OCI-LY7 (cell line): ENCODE data around the gene ADGRG3. TPM values are rescaled to one million over a fixed set of nuclear protein-coding genes. Genes with fewer than 3 reads are reported as not detected.
A peak's percentile ranks its signal among the peaks of the same experiment; 100 is the strongest.

ENCODE experiments used
- BruUV-seq: library from RNA; stranded (reverse); fragments of 400-500 nt; replicated peaks from 2 replicates; lab custom pipeline; 2021; lab: Mats Ljungman, UMichigan
- CTCF ChIA-PET: fragments of 300-600 bp; sonication (Branson Sonifier 250); formaldehyde crosslinking; loops from one replicate; lab custom pipeline; 2022; ENCODE audit warnings: antibody characterized with exemption; ENCODE audit not compliant: unreplicated experiment; lab: Charles Lee
- POLR2A ChIA-PET: fragments of 300-600 bp; sonication (Branson Sonifier 250); formaldehyde crosslinking; loops from one replicate; lab custom pipeline; 2022; ENCODE audit warnings: antibody characterized with exemption; lab: Charles Lee
- DNase-seq: peaks from one replicate; pipeline ENCODE4 v3.0.0-alpha.2; 2015; ENCODE audit warnings: low spot score
- H2AFZ ChIP-seq: fragments of 200-600 bp; sonication (generic), shearing (Covaris generic); 2 replicates; pipeline ENCODE4 v1.6.1; 2014; ENCODE audit warnings: mild to moderate bottlenecking, antibody characterized with exemption, low read length, moderate library complexity
- H3K27ac ChIP-seq: fragments of 200-600 bp; sonication (generic); 2 replicates; pipeline ENCODE4 v1.5.1; 2014; ENCODE audit warnings: mixed run types, low read depth, mild to moderate bottlenecking, moderate library complexity, low read length, inconsistent platforms; ENCODE audit not compliant: poor library complexity, severe bottlenecking
- H3K36me3 ChIP-seq: fragments of 200-600 bp; sonication (generic); 2 replicates; pipeline ENCODE4 v1.6.1; 2014; ENCODE audit warnings: mild to moderate bottlenecking, antibody characterized with exemption, low read length, moderate library complexity, mixed read lengths; ENCODE audit not compliant: insufficient read depth
- H3K4me1 ChIP-seq: fragments of 200-600 bp; sonication (generic); 2 replicates; pipeline ENCODE4 v1.5.1; 2014; ENCODE audit warnings: mild to moderate bottlenecking, low read length; ENCODE audit not compliant: insufficient read depth, poor library complexity, severe bottlenecking
- H3K4me2 ChIP-seq: fragments of 200-600 bp; sonication (generic); 2 replicates; pipeline ENCODE4 v1.6.1; 2014; ENCODE audit warnings: mild to moderate bottlenecking, low read length
- H3K4me3 ChIP-seq: fragments of 200-600 bp; sonication (generic); 2 replicates; pipeline ENCODE4 v1.5.1; 2014; ENCODE audit warnings: mild to moderate bottlenecking, low read depth, low read length; ENCODE audit not compliant: poor library complexity, severe bottlenecking
- H3K79me2 ChIP-seq: fragments of 200-600 bp; sonication (generic); 2 replicates; pipeline ENCODE4 v1.6.1; 2016; ENCODE audit warnings: low read depth, mild to moderate bottlenecking, low read length, moderate library complexity, mixed read lengths; ENCODE audit not compliant: insufficient read depth
- H3K9me2 ChIP-seq: fragments of 200-600 bp; sonication (generic); 2 replicates; pipeline ENCODE4 v1.6.1; 2016; ENCODE audit warnings: mild to moderate bottlenecking, low read length, mixed read lengths; ENCODE audit not compliant: insufficient read depth
- H3K9me3 ChIP-seq: fragments of 200-600 bp; sonication (generic); 2 replicates; pipeline ENCODE4 v1.6.1; 2014; ENCODE audit warnings: mild to moderate bottlenecking, mixed run types, low read length, mixed read lengths
- H4K20me1 ChIP-seq: fragments of 200-600 bp; sonication (generic); 2 replicates; pipeline ENCODE4 v1.6.1; 2014; ENCODE audit warnings: mild to moderate bottlenecking, antibody characterized with exemption, low read length, moderate library complexity, mixed read lengths; ENCODE audit not compliant: insufficient read depth
- EZH2phosphoT487 ChIP-seq: fragments of 200-600 bp; sonication (generic); IDR thresholded peaks from 2 replicates; pipeline ENCODE4 v1.6.1; 2018; ENCODE audit warnings: low read depth, borderline replicate concordance, mild to moderate bottlenecking, mixed run types, antibody characterized with exemption, low read length, moderate library complexity, mixed read lengths
- intact Hi-C: fragments of 100-400 bp; cut with micrococcal nuclease; formaldehyde crosslinking; loops from one replicate; pipeline ENCODE4 v1.10.0; 2022; ENCODE audit not compliant: unreplicated experiment
- total RNA-seq, 2 experiments: library from RNA; depleted of rRNA in 1 of 2; stranded (reverse); fragments of >200 nt in 1 of 2; shearing (Covaris generic) in 1 of 2; gene quantifications; 2 replicates each; pipeline ENCODE4 v1.2.3, GENCODE V29; 2014 to 2022
- TF ChIP-seq, protein P1 (sequence below): fragments of 200-600 bp; sonication (generic); conservative IDR thresholded peaks from 2 replicates; pipeline ENCODE4 v1.5.1; 2014; ENCODE audit warnings: mild to moderate bottlenecking, antibody characterized with exemption, low read length, moderate library complexity, mixed read lengths

ADGRG3 gene
- total RNA-seq, 2 experiments from 2014 or later = not detected

DNA sequence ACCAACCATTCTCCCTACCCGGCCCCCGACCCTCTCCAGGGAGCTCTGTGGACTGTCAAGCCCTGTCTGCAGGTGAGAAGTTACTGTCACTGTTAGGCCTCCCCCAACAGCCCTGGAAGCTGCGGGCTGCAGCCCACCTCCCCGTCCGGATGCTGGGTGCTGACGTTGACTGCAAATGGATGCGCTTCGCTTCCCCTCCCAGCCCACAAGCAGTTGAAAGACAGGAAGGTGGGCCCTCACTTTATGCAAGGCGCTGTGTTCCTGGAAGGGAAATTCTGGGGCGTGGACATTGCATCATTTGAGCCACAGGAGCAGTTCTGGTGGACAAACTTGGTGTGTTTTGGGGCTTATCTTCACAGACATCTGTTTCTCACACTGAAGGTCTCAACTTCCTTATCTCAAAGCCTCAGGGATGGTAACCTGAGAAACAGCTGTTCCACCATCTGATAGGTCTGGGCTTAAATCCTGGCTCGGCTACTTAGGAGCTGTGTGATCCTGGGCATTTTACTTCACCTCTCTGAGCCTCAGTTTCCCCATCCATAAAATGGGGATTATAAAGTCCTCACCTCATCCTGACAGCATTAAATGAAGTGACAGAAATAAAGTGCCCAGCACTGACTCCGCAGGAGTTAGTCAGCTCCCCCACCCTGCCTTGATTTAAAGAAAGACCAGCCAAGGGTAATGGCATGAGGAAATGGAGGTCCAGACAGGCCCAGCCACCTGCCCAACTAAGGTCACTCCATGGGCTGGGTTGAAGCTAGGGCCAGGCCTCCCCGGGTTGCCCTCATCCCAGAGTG, 21.9 kb downstream of the ADGRG3 start:
- H3K4me3 ChIP-seq = no peak overlapping the region
- H3K4me2 ChIP-seq = 0 out of 2 replicates have a peak overlapping the region, but pooled peaks have one; percentile 5
- peak; percentile 62 for DNase-seq
- intact Hi-C loops = no loop called here
- no peak overlapping the region for H2AFZ ChIP-seq
- no peak overlapping the region for H3K27ac ChIP-seq
- no TSS peak for BruUV-seq
- H4K20me1 ChIP-seq = no peaks in the 10 kb centered on the region
- H3K4me1 ChIP-seq = peaks cover 16% of the 10 kb centered on the region
- TF ChIP-seq, protein P1, sequence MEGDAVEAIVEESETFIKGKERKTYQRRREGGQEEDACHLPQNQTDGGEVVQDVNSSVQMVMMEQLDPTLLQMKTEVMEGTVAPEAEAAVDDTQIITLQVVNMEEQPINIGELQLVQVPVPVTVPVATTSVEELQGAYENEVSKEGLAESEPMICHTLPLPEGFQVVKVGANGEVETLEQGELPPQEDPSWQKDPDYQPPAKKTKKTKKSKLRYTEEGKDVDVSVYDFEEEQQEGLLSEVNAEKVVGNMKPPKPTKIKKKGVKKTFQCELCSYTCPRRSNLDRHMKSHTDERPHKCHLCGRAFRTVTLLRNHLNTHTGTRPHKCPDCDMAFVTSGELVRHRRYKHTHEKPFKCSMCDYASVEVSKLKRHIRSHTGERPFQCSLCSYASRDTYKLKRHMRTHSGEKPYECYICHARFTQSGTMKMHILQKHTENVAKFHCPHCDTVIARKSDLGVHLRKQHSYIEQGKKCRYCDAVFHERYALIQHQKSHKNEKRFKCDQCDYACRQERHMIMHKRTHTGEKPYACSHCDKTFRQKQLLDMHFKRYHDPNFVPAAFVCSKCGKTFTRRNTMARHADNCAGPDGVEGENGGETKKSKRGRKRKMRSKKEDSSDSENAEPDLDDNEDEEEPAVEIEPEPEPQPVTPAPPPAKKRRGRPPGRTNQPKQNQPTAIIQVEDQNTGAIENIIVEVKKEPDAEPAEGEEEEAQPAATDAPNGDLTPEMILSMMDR = no peak
- TF ChIP-seq EZH2phosphoT487 = no peak
- H3K9me2 ChIP-seq = no peaks in the 10 kb centered on the region
- POLR2A ChIA-PET = interaction anchor here (0.6 to 1.4 kb wide), 3 partner anchors 9 to 137 kb away, joined by 3 read pairs; no protein-coding TSS in a partner anchor
- CTCF ChIA-PET = interaction anchor here (0.7 to 1.0 kb wide), 2 partner anchors 9 to 69 kb away, joined by 3 read pairs; no protein-coding TSS in a partner anchor
- no peaks in the 10 kb centered on the region for H3K79me2 ChIP-seq
- H3K9me3 ChIP-seq = no peaks in the 10 kb centered on the region
- no peaks in the 10 kb centered on the region for H3K36me3 ChIP-seq

DNA sequence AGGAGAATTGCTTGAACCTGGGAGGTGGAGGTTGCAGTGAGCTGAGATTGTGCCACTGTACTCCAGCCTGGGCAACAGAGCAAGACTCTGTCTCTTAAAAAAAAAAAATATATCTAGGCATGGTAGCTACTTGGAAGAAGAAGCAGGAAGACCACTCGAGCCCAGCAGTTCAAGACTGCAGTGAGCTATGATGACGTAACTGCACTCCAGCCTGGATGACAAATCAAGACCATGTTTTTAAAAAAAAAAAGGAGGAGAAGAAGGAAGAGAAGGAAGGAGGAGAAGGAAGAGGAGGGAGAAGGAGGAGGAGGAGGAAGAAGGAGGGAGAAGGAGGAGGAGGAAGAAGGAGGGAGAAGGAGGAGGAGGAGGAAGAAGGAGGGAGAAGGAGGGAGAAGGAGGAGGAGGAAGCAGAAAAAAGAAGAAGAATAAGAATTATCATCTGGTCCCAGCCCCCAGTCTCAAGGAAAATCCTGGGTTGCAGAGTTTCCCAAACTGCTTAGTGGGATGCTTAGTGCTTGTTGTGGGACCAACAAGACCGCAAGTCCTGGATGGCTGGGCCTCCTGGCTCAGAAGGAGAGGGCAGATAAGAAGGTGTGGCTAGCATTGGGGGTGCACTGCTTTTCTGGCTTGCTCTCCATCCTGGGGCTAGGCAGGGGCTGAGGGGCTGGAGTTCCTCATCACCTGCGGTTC, 22.8 kb downstream of the ADGRG3 start:
- no peak overlapping the region for H3K4me3 ChIP-seq
- no peaks in the 10 kb centered on the region for H3K36me3 ChIP-seq
- H3K4me2 ChIP-seq = no peak overlapping the region
- H4K20me1 ChIP-seq = no peaks in the 10 kb centered on the region
- POLR2A ChIA-PET = no interaction called here
- no peaks in the 10 kb centered on the region for H3K9me3 ChIP-seq
- no TSS peak for BruUV-seq
- TF ChIP-seq, protein P1 = no peak
- TF ChIP-seq EZH2phosphoT487 = no peak
- peaks cover 18% of the 10 kb centered on the region for H3K4me1 ChIP-seq
- H2AFZ ChIP-seq = no peak overlapping the region
- intact Hi-C loops = no loop called here
- no peaks in the 10 kb centered on the region for H3K79me2 ChIP-seq
- CTCF ChIA-PET = interaction anchor here (1.0 kb wide), 1 partner anchor 10 kb away, joined by 3 read pairs; no protein-coding TSS in a partner anchor
- H3K27ac ChIP-seq = no peak overlapping the region
- DNase-seq = no peak
- H3K9me2 ChIP-seq = no peaks in the 10 kb centered on the region
